Transverse colon (tissue), 4 donors: ENCODE measurements around the gene CCDC197. TPM values are rescaled to one million over a fixed set of nuclear protein-coding genes. Genes with fewer than 3 reads are reported as not detected.

ENCODE experiments used
- DNase-seq: peaks from one replicate; pipeline ENCODE4 v3.0.0-alpha.2; 2019
- H3K27ac ChIP-seq, 4 donors: fragments of 200-600 bp; sonication (generic); 2 replicates each; pipeline ENCODE4 v1.5.1; 2016 to 2018; ENCODE audit warnings: inconsistent platforms in 4 of 4
- H3K27me3 ChIP-seq: fragments of 200-600 bp; sonication (generic); 2 replicates; pipeline ENCODE4 v1.5.1; 2017; ENCODE audit warnings: inconsistent platforms
- H3K36me3 ChIP-seq, 4 donors: fragments of 200-600 bp; sonication (generic); 2 replicates each; pipeline ENCODE4 v1.5.1; 2017 to 2019; ENCODE audit warnings: inconsistent platforms in 4 of 4
- H3K4me1 ChIP-seq, 4 donors: fragments of 200-600 bp; sonication (generic); 2 replicates each; pipeline ENCODE4 v1.5.1; 2017 to 2020; ENCODE audit warnings: inconsistent platforms in 4 of 4
- H3K4me3 ChIP-seq, 4 donors: fragments of 200-600 bp; sonication (generic); 1 replicate in 1 of 4; 2 replicates in 3 of 4; pipeline versions ENCODE4 v1.5.1 to v1.6.1; 2017 to 2019; ENCODE audit warnings: inconsistent platforms in 4 of 4
- H3K9me3 ChIP-seq, 2 donors: fragments of 200-600 bp; sonication (generic); 2 replicates each; pipeline ENCODE4 v1.5.1; 2017 to 2019; ENCODE audit warnings: inconsistent platforms in 2 of 2
- CTCF ChIP-seq, 5 experiments: fragments of 200-600 bp in 3 of 5; fragments of 450-650 bp in 2 of 5; sonication (generic) in 3 of 5; IDR thresholded peaks; 1 replicate in 2 of 5; 2 replicates in 3 of 5; pipeline ENCODE4 v1.5.1; 2016 to 2017; ENCODE audit warnings: antibody characterized with exemption in 5 of 5, inconsistent platforms in 3 of 5, mild to moderate bottlenecking in 2 of 5, moderate library complexity in 1 of 5
- EP300 ChIP-seq: sonication (generic); formaldehyde crosslinking; IDR thresholded peaks from one replicate; pipeline ENCODE4 v1.6.1; 2017; ENCODE audit warnings: antibody characterized with exemption, low read depth
- POLR2A ChIP-seq: fragments of 450-650 bp; IDR thresholded peaks from one replicate; pipeline ENCODE4 v1.6.1; 2016; ENCODE audit warnings: antibody characterized with exemption, mild to moderate bottlenecking, moderate library complexity
- POLR2AphosphoS5 ChIP-seq, 3 donors: sonication (generic); formaldehyde crosslinking; IDR thresholded peaks; one replicate each; pipeline ENCODE4 v1.6.1; 2016; ENCODE audit warnings: antibody characterized with exemption in 3 of 3
- WGBS, 2 donors: methylation state at CpG; one replicate each; pipeline ENCODE4 v1.1.5; 2018; ENCODE audit warnings: low coverage in 1 of 2; 5-methylcytosine and 5-hydroxymethylcytosine counted together
- in situ Hi-C, 4 donors: fragments of 200-750 bp; cut with MboI; loops; one replicate each; pipeline versions ENCODE4 v1.15.0 to v1.15.1; 2017; ENCODE audit warnings: low sequenced_read_pairs in 3 of 4, low pct_ligation_motif_present in 1 of 4, low pct_unique_long_range_greater_than_20kb in 1 of 4
- intact Hi-C: fragments of 100-400 bp; cut with DNase I; formaldehyde crosslinking; loops from one replicate; pipeline ENCODE4 v1.15.1; 2023; ENCODE audit warnings: low total_unique reads
- total RNA-seq, 4 donors: library from RNA; depleted of rRNA; stranded (reverse); fragments of >200 nt; gene quantifications; one replicate each; pipeline ENCODE4 v1.1.0, GENCODE V29; 2016

Gene CCDC197
- total RNA-seq, 4 donors from 2014 or later: not detected

- Histone ChIP-seq H3K9me3 (no peaks in the 10 kb centered on the region), H3K27ac (no peak overlapping the region), H3K36me3 (peaks cover 0 to 1% (median 0%) of the 10 kb centered on the region in 4 donors), H3K4me3 (no peak overlapping the region), H3K4me1 (no peaks in the 10 kb centered on the region), H3K27me3 (no peaks in the 10 kb centered on the region)
- intact Hi-C loops: no loop called here
- no peak for DNase-seq
- no peak for TF ChIP-seq POLR2AphosphoS5 (IDR thresholded peaks at IDR 0.05)
- TF ChIP-seq POLR2A: no peak
- WGBS, 2 donors: 80 to 88% methylated on average over 1 to 18 of the region's 18 CpGs
- in situ Hi-C loops: loop anchor here in 1 of 4 donors (5.0 kb wide), 1 partner anchor 96 kb away; no protein-coding TSS in a partner anchor
Observed at GRCh38 chr14:94041551-94042346, 44.6 kb downstream of the CCDC197 start.

- intact Hi-C loops (no loop called here), in situ Hi-C loops (loop anchor here in 1 of 4 donors (5.0 kb wide), 1 partner anchor 95 kb away; no protein-coding TSS in a partner anchor)
- Histone ChIP-seq H3K4me3 (no peak overlapping the region), H3K27ac (no peak overlapping the region), H3K27me3 (no peaks in the 10 kb centered on the region), H3K4me1 (no peaks in the 10 kb centered on the region), H3K36me3 (peaks cover 0 to 7% (median under 1%) of the 10 kb centered on the region in 4 donors), H3K9me3 (no peaks in the 10 kb centered on the region)
- WGBS, 2 donors: 78% methylated on average over 12 of the region's 12 CpGs; no CpG with 5 or more reads in 1 of the 2 donors
- TF ChIP-seq CTCF (IDR thresholded peaks at IDR 0.05): no peak
- TF ChIP-seq POLR2A: no peak
- no peak for TF ChIP-seq EP300
- no peak for TF ChIP-seq POLR2AphosphoS5 (IDR thresholded peaks at IDR 0.05)
- no peak for DNase-seq
Observed at GRCh38 chr14:94042433-94043091, 45.5 kb downstream of the CCDC197 start.

GRCh38 chr14:94043111-94043755, 46.1 kb downstream of the CCDC197 start:
- Histone ChIP-seq H3K27ac (no peak overlapping the region), H3K4me1 (no peaks in the 10 kb centered on the region), H3K4me3 (no peak overlapping the region), H3K9me3 (no peaks in the 10 kb centered on the region), H3K27me3 (no peaks in the 10 kb centered on the region), H3K36me3 (peaks cover 0 to 13% (median 3%) of the 10 kb centered on the region in 4 donors)
- 80 to 100% methylated on average over 2 to 13 of the region's 13 CpGs for WGBS, 2 donors
- TF ChIP-seq POLR2A (no peak), CTCF (IDR thresholded peaks at IDR 0.05) (no peak), EP300 (no peak), POLR2AphosphoS5 (IDR thresholded peaks at IDR 0.05) (no peak)
- no peak for DNase-seq
- intact Hi-C loops: no loop called here
- in situ Hi-C loops: loop anchor here in 1 of 4 donors (5.0 kb wide), 1 partner anchor 94 kb away; no protein-coding TSS in a partner anchor

GRCh38 chr14:94043756-94044475, 46.8 kb downstream of the CCDC197 start:
- TF ChIP-seq EP300: no peak
- no peak for TF ChIP-seq CTCF (IDR thresholded peaks at IDR 0.05)
- TF ChIP-seq POLR2A: no peak
- no peak for TF ChIP-seq POLR2AphosphoS5 (IDR thresholded peaks at IDR 0.05)
- WGBS, 2 donors: 92% methylated on average over 14 of the region's 14 CpGs; no CpG with 5 or more reads in 1 of the 2 donors
- Histone ChIP-seq H3K9me3 (no peaks in the 10 kb centered on the region), H3K36me3 (peaks cover 0 to 19% (median 6%) of the 10 kb centered on the region in 4 donors), H3K4me1 (no peaks in the 10 kb centered on the region), H3K4me3 (no peak overlapping the region), H3K27ac (no peak overlapping the region), H3K27me3 (no peaks in the 10 kb centered on the region)
- in situ Hi-C loops (loop anchor here in 1 of 4 donors (5.0 kb wide), 1 partner anchor 93 kb away; no protein-coding TSS in a partner anchor), intact Hi-C loops (no loop called here)
- no peak for DNase-seq
